Medulla oblongata (tissue), 1 donor: ENCODE measurements around the gene LPCAT3.

ENCODE experiments used
- DNase-seq: peaks from one replicate; pipeline ENCODE4 v3.0.0-alpha.2; 2015; ENCODE audit errors: extremely low spot score

Gene LPCAT3

GRCh38 chr12:6953442-6954315, 64.6 kb downstream of the LPCAT3 start:
- DNase-seq: peak; percentile 89

GRCh38 chr12:6952863-6953441, 65.3 kb downstream of the LPCAT3 start:
- DNase-seq: no peak

- DNase-seq: no peak
These were observed 66.0 kb downstream of the LPCAT3 start for GRCh38 chr12:6952121-6952862.

DNA sequence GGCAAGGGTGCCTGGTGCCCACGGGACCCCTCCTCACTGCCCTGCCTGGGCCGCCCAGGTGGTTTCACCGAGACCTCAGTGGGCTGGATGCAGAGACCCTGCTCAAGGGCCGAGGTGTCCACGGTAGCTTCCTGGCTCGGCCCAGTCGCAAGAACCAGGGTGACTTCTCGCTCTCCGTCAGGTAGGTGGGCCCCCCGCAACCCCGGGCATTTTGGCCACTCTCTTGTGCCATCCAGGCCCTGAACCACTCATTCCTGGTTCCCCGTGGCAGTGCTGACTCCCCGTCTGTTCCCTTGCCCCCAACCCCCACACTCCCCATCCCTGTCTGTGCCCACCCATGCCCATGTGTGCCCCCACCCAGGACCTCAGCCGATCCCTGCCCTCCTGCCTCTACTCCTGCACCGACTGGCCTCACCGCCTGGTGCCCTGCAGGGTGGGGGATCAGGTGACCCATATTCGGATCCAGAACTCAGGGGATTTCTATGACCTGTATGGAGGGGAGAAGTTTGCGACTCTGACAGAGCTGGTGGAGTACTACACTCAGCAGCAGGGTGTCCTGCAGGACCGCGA, 66.6 kb downstream of the LPCAT3 start:
- DNase-seq: no peak

DNA sequence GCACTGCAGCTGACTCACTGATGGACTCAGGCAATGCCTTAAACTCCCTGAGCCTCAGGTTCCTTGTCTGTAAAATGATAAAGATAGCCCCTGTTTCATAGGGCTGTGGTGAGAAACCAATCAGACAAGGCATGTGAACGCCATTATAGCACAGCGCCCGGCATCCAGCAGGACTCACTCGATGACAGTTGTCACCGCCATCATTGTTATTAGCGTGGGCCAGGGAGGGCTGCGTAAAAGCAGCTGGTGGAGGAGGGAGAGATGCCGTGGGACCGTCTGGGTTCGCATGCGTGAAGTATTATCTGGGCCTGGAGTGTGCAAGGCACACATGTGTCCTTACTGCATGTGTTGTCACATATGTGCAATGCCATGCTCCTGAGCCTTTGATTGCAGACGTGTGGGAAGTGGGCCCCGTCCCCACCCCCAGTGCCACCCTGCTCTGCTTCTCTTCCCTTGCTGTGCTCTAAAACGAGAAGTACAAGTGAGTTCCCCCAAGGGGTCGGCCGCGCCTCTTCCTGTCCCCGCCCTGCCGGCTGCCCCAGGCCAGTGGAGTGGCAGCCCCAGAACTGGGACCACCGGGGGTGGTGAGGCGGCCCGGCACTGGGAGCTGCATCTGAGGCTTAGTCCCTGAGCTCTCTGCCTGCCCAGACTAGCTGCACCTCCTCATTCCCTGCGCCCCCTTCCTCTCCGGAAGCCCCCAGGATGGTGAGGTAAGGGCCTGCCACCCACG, 67.3 kb downstream of the LPCAT3 start, which contains the start of gene PTPN6:
TSS of gene PTPN6 (plus strand) at position 546 of the 730 bp plus-strand sequence. CDS start at position 703, 157 bp downstream.
- DNase-seq: peak; percentile 57

- no peak for DNase-seq
These were observed 67.9 kb downstream of the LPCAT3 start for GRCh38 chr12:6950401-6950801.

- no peak for DNase-seq
These were observed 69.2 kb downstream of the LPCAT3 start for GRCh38 chr12:6948873-6949594.

GRCh38 chr12:6947615-6948014, 70.7 kb downstream of the LPCAT3 start:
- DNase-seq: no peak

DNA sequence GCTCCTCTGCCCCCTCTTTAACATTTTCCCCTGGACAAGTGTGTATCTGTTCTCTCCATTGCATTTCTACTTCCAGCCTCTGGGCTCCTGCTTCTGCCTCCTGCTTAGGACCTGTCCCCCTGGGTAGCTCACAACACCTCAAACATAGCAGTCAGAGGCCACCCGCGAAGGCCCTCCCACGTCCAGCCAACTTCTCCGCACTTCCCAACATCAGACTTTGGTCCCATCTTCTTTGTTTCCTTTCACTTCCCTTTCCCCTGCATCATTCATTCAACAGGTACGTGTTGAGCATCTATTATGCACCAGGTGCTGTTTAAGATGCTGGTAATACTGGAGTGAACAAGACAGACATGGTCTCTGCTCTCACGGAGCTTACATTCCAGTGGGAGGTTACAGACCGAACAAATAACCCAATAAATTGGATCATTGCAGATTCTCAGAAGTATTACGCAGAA, 71.3 kb downstream of the LPCAT3 start:
- DNase-seq: no peak

DNA sequence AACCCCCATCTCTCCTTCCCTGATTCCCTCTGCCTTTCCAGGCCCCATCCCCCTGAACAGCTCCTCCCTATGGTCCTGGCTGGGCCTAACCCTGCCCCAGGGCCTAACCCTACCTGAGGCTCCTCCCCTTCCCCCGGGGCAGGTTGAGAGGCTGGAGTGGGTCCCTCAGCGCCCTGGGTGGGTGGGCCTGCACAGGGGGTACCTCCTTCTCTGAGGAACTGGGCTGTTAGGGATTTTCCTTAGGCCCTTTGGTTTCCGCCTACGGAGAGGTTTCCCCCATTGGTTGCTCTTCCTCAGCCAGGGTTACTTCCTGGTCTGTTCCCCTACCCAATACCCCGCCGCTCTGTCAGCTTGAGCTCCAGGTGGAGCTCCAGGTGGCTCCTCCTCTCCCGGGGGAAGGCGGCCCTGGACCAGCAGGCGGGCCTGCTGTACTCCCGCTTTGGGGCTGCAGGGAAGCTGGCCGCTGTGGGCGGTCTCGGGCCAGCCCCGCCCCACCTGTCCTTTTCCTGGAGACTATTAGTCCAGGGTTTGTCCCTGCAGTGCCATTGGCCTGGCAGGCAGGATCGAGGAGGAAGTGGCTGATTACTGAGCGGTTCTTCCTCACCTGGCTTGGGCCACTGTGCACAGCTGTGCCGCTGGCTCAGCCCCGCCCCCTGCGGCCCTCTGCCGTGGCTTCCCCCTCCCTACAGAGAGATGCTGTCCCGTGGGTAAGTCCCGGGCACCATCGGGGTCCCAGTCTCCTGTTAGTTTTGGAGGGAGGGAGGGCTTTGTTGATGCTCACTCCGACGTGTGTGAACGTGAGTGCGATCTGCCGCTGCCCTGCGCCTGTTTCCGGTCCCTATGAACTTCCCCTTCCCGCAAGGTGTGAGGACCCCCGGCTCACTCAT, 72.0 kb downstream of the LPCAT3 start:
- no peak for DNase-seq

DNA sequence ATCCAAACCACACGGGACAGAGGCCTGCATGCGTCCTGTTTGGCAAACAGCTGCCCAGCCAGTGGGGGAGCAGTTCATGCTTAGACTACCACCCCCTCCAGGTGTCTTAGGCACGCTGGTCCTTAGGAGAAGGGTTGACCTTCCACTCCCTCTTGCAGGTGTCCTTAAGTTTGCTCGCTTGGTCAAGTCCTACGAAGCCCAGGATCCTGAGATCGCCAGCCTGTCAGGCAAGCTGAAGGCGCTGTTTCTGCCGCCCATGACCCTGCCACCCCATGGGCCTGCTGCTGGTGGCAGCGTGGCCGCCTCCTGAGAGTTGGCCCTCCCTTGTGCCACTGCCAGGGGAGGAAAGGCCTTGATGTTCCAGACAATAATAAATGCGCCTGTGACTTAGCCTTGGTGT, 72.7 kb downstream of the LPCAT3 start:
- DNase-seq: no peak

GRCh38 chr12:6944381-6945186, 73.7 kb downstream of the LPCAT3 start:
- peak; percentile 97 for DNase-seq

DNA sequence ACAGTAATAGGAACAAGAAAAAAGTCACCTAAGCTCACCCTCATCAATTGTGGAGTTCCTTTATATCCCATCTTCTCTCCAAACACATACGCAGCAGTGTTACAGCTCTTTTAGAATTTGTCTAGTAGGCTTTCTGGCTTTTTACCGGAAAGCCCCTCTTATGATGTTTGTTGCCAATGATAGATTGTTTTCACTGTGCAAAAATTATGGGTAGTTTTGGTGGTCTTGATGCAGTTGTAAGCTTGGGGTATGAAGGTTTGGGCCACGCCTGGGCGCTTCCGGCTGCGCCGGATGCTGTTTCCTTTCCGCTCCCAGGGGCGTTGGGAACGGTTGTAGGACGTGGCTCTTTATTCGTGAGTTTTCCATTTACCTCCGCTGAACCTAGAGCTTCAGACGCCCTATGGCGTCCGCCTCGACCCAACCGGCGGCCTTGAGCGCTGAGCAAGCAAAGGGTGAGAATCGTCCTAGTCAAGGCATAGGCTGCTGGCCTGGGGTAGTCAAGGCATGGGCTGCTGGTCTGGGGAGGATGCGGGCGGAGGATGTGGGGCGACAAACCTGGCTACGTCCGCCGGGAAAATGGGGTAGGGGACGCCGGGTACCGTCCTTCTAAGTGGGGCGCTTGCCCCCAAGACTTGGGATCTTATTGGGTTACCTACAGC, 74.4 kb downstream of the LPCAT3 start, which contains the start of the genes C12orf57 and RNU7-1:
TSS of gene C12orf57 (plus strand) at position 301 of the 659 bp plus-strand sequence. CDS start at position 401, 100 bp downstream.
TSS of gene RNU7-1 (plus strand) at position 95 of the 659 bp plus-strand sequence.
- DNase-seq: no peak

DNA sequence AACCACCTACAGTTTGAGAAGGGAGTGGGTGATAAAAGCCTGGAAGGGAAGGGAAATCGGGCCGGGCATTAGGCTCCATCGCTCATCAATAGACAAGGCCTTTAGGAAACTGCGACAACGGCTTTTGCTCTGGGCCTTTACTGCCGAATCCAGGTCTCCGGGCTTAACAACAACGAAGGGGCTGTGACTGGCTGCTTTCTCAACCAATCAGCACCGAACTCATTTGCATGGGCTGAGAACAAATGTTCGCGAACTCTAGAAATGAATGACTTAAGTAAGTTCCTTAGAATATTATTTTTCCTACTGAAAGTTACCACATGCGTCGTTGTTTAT, 74.9 kb downstream of the LPCAT3 start:
- peak; percentile 97 for DNase-seq

- DNase-seq: no peak
These were observed 76.0 kb downstream of the LPCAT3 start for GRCh38 chr12:6942331-6942665.

GRCh38 chr12:6941782-6942181, 76.5 kb downstream of the LPCAT3 start:
- no peak for DNase-seq

- DNase-seq: no peak
These were observed 77.0 kb downstream of the LPCAT3 start for GRCh38 chr12:6941267-6941666.

GRCh38 chr12:6939191-6939540, 79.1 kb downstream of the LPCAT3 start:
- DNase-seq: no peak
